ENCODE measurements around the gene COL18A1.

Gene COL18A1

GRCh38 chr21:45506836-45507522, 102.0 kb downstream of the COL18A1 start:
- TF ChIP-seq CTCF (conservative IDR thresholded peaks at IDR 0.05; ENCODE audit: low read depth) = no peak
- POLR2A ChIA-PET (ENCODE audit: low non-redundant PET) = no interaction called here
- DNase-seq (ENCODE audit: low spot score) = no peak
- H3K27ac ChIP-seq = no peak overlapping the region
- CTCF ChIA-PET = no interaction called here

- no peak for TF ChIP-seq CTCF (conservative IDR thresholded peaks at IDR 0.05; ENCODE audit: low read depth)
- POLR2A ChIA-PET (ENCODE audit: low non-redundant PET) = no interaction called here
- DNase-seq (ENCODE audit: low spot score) = no peak
- no peak overlapping the region for H3K27ac ChIP-seq
- CTCF ChIA-PET = no interaction called here
These were observed 102.5 kb downstream of the COL18A1 start for GRCh38 chr21:45507523-45507875.

- CTCF ChIA-PET = no interaction called here
- no peak overlapping the region for H3K27ac ChIP-seq
- POLR2A ChIA-PET (ENCODE audit: low non-redundant PET) = no interaction called here
- TF ChIP-seq CTCF (conservative IDR thresholded peaks at IDR 0.05; ENCODE audit: low read depth) = no peak
- no peak for DNase-seq (ENCODE audit: low spot score)
These were observed 103.0 kb downstream of the COL18A1 start for GRCh38 chr21:45507888-45508508.

GRCh38 chr21:45508607-45509565, 103.9 kb downstream of the COL18A1 start:
- no peak for DNase-seq (ENCODE audit: low spot score)
- CTCF ChIA-PET = no interaction called here

GRCh38 chr21:45509566-45510465, 104.9 kb downstream of the COL18A1 start:
- ChIA-PET CTCF (no interaction called here), POLR2A (ENCODE audit: low non-redundant PET) (no interaction called here)
- no peak for DNase-seq (ENCODE audit: low spot score)
- TF ChIP-seq CTCF (conservative IDR thresholded peaks at IDR 0.05; ENCODE audit: low read depth) = no peak
- H3K27ac ChIP-seq = no peak overlapping the region

More at GRCh38 chr21:45508607-45509565, 103.9 kb downstream of the COL18A1 start:
- POLR2A ChIA-PET (ENCODE audit: low non-redundant PET) = no interaction called here
- no peak for TF ChIP-seq CTCF (conservative IDR thresholded peaks at IDR 0.05; ENCODE audit: low read depth)
- no peak overlapping the region for H3K27ac ChIP-seq

All from RWPE1 (cell line).